GM11168 (cell line): ENCODE measurements around the gene SARS1.

Experiments used
- in situ Hi-C: fragments of 300-500 bp; cut with MboI; formaldehyde crosslinking; loops from one replicate; pipeline ENCODE4 v1.12.0; 2022; ENCODE audit warnings: low sequenced_read_pairs; ENCODE audit not compliant: unreplicated experiment

Gene SARS1

GRCh38 chr1:109247401-109248365, 34.0 kb downstream of the SARS1 start:
- in situ Hi-C loops, result no loop called here

GRCh38 chr1:109248444-109248796, 34.7 kb downstream of the SARS1 start:
- in situ Hi-C loops, result no loop called here

- in situ Hi-C loops, result no loop called here
Observed at GRCh38 chr1:109248797-109249629, 35.3 kb downstream of the SARS1 start, which contains the start of gene CELSR2. Gene CELSR2 (plus strand): TSS chr1:109249539. CDS start chr1:109250080, 541 bp downstream.

GRCh38 chr1:109249654-109250401, 36.1 kb downstream of the SARS1 start:
- in situ Hi-C loops, result no loop called here

- in situ Hi-C loops, result no loop called here
Observed at GRCh38 chr1:109250454-109251276, 36.9 kb downstream of the SARS1 start.

- in situ Hi-C loops, result no loop called here
Observed at GRCh38 chr1:109251277-109252166, 37.8 kb downstream of the SARS1 start.

- in situ Hi-C loops, result no loop called here
Observed at GRCh38 chr1:109252167-109252892, 38.6 kb downstream of the SARS1 start.

- in situ Hi-C loops, result no loop called here
Observed at GRCh38 chr1:109252893-109253802, 39.4 kb downstream of the SARS1 start.

GRCh38 chr1:109253803-109254620, 40.3 kb downstream of the SARS1 start:
- in situ Hi-C loops, result no loop called here

GRCh38 chr1:109254621-109255096, 40.9 kb downstream of the SARS1 start:
- in situ Hi-C loops, result no loop called here

- in situ Hi-C loops, result no loop called here
Observed at GRCh38 chr1:109255097-109255651, 41.5 kb downstream of the SARS1 start.

- in situ Hi-C loops, result no loop called here
Observed at GRCh38 chr1:109255678-109256077, 42.0 kb downstream of the SARS1 start.

GRCh38 chr1:109256085-109256484, 42.4 kb downstream of the SARS1 start:
- in situ Hi-C loops, result no loop called here

- in situ Hi-C loops, result no loop called here
Observed at GRCh38 chr1:109256971-109257681, 43.4 kb downstream of the SARS1 start.
